Thyroid gland (tissue), 4 donors: ENCODE results near the gene ATG9B. TPM values are rescaled to one million over a fixed set of nuclear protein-coding genes. Genes with fewer than 3 reads are reported as not detected.

Experiments
- DNase-seq, 2 donors: peaks; one replicate each; pipeline ENCODE4 v3.0.0-alpha.2; 2019
- H3K27ac ChIP-seq, 3 donors: fragments of 200-600 bp; sonication (generic); 1 replicate in 2 of 3; 2 replicates in 1 of 3; pipeline ENCODE4 v1.5.1; 2016 to 2019; ENCODE audit warnings: mild to moderate bottlenecking in 1 of 3, moderate library complexity in 1 of 3
- H3K27me3 ChIP-seq: fragments of 200-600 bp; sonication (generic); one replicate; pipeline ENCODE4 v1.5.1; 2019
- H3K36me3 ChIP-seq, 2 donors: fragments of 200-600 bp; sonication (generic); one replicate each; pipeline ENCODE4 v1.5.1; 2016 to 2019
- H3K4me1 ChIP-seq, 2 donors: fragments of 200-600 bp; sonication (generic); one replicate each; pipeline ENCODE4 v1.5.1; 2017 to 2019
- H3K4me3 ChIP-seq, 3 donors: fragments of 200-600 bp; sonication (generic); replicated peaks in 1 of 3; 1 replicate in 2 of 3; 2 replicates in 1 of 3; pipeline ENCODE4 v1.5.1; 2016; ENCODE audit warnings: mild to moderate bottlenecking in 1 of 3
- H3K9me3 ChIP-seq: fragments of 200-600 bp; sonication (generic); one replicate; pipeline ENCODE4 v1.5.1; 2017
- CTCF ChIP-seq, 6 experiments: fragments of 200-600 bp in 3 of 6; fragments of 450-650 bp in 3 of 6; sonication (generic) in 3 of 6; IDR thresholded peaks; one replicate each; pipeline ENCODE4 v1.5.1; 2016 to 2019; ENCODE audit warnings: antibody characterized with exemption in 6 of 6, mild to moderate bottlenecking in 2 of 6, inconsistent platforms in 1 of 6, moderate library complexity in 1 of 6
- POLR2A ChIP-seq, 2 donors: fragments of 450-650 bp; IDR thresholded peaks; one replicate each; pipeline ENCODE4 v1.6.1; 2017; ENCODE audit warnings: antibody characterized with exemption in 2 of 2, mild to moderate bottlenecking in 2 of 2, moderate library complexity in 1 of 2
- whole genome bisulfite sequencing, 2 donors: methylation state at CpG; one replicate each; pipeline ENCODE4 v1.1.5; 2017; 5-methylcytosine and 5-hydroxymethylcytosine counted together
- intact Hi-C: fragments of 100-400 bp; cut with DNase I; formaldehyde crosslinking; loops from one replicate; pipeline ENCODE4 v1.15.1; 2023
- total RNA-seq, 4 donors: library from RNA; depleted of rRNA; stranded (reverse); fragments of >200 nt; gene quantifications; one replicate each; pipeline ENCODE4 v1.2.3, GENCODE V29; 2016

The ATG9B gene
- total RNA-seq, 4 donors from 2014 or later, result 0.27 TPM; not detected in 3

- no peak for DNase-seq
- Histone ChIP-seq H3K36me3 (peaks cover 41 to 51% of the 10 kb centered on the region in 2 donors), H3K9me3 (no peaks in the 10 kb centered on the region), H3K4me1 (peaks cover 16 to 28% of the 10 kb centered on the region in 2 donors), H3K4me3 (no peak overlapping the region), H3K27ac (no peak overlapping the region), H3K27me3 (no peaks in the 10 kb centered on the region)
- 90 to 95% methylated on average over 6 of the region's 6 CpGs for WGBS, 2 donors
- intact Hi-C loops, result no loop called here
- TF ChIP-seq POLR2A (IDR thresholded peaks at IDR 0.05), result no peak
- no peak for TF ChIP-seq CTCF (IDR thresholded peaks at IDR 0.05)
Measured at GRCh38 chr7:151064993-151065392, 40.7 kb upstream of the ATG9B start.

GRCh38 chr7:151064454-151064853, 40.2 kb upstream of the ATG9B start:
- Histone ChIP-seq H3K4me3 (no peak overlapping the region), H3K27me3 (no peaks in the 10 kb centered on the region), H3K4me1 (peaks cover 16 to 28% of the 10 kb centered on the region in 2 donors), H3K36me3 (peaks cover 38 to 46% of the 10 kb centered on the region in 2 donors), H3K27ac (no peak overlapping the region), H3K9me3 (no peaks in the 10 kb centered on the region)
- TF ChIP-seq POLR2A (IDR thresholded peaks at IDR 0.05), result no peak
- TF ChIP-seq CTCF (IDR thresholded peaks at IDR 0.05), result no peak
- 97 to 100% methylated on average over 4 to 6 of the region's 18 CpGs for WGBS, 2 donors
- no peak for DNase-seq
- intact Hi-C loops, result no loop called here

- intact Hi-C loops, result no loop called here
- H3K9me3 ChIP-seq, result no peaks in the 10 kb centered on the region
- no peak overlapping the region for H3K4me3 ChIP-seq
- peaks cover 31 to 37% of the 10 kb centered on the region in 2 donors for H3K36me3 ChIP-seq
- no peaks in the 10 kb centered on the region for H3K27me3 ChIP-seq
- peak overlapping the region in 1 of 3 donors; percentile 5 for H3K27ac ChIP-seq
- H3K4me1 ChIP-seq, result peaks cover 26 to 36% of the 10 kb centered on the region in 2 donors
- WGBS, 2 donors, result 67 to 72% methylated on average over 3 to 6 of the region's 11 CpGs
- DNase-seq, result no peak
- TF ChIP-seq CTCF (IDR thresholded peaks at IDR 0.05) (no peak), POLR2A (IDR thresholded peaks at IDR 0.05) (no peak)
Measured at GRCh38 chr7:151063212-151063561, 38.9 kb upstream of the ATG9B start.

- Histone ChIP-seq H3K27me3 (no peaks in the 10 kb centered on the region), H3K4me1 (peaks cover 26 to 36% of the 10 kb centered on the region in 2 donors), H3K27ac (peak overlapping the region in 1 of 3 donors; percentile 5), H3K9me3 (no peaks in the 10 kb centered on the region), H3K4me3 (no peak overlapping the region), H3K36me3 (peaks cover 25 to 31% of the 10 kb centered on the region in 2 donors)
- intact Hi-C loops, result no loop called here
- WGBS, 2 donors, result 64 to 70% methylated on average over 27 to 32 of the region's 43 CpGs
- no peak for TF ChIP-seq CTCF (IDR thresholded peaks at IDR 0.05)
- TF ChIP-seq POLR2A (IDR thresholded peaks at IDR 0.05), result no peak
- DNase-seq, result no peak
Measured at GRCh38 chr7:151062399-151063211, 38.3 kb upstream of the ATG9B start.

- DNase-seq, result no peak
- H3K27me3 ChIP-seq, result no peaks in the 10 kb centered on the region
- H3K4me3 ChIP-seq, result no peak overlapping the region
- peaks cover 31 to 40% of the 10 kb centered on the region in 2 donors for H3K4me1 ChIP-seq
- intact Hi-C loops, result no loop called here
- no peak overlapping the region for H3K27ac ChIP-seq
- H3K9me3 ChIP-seq, result no peaks in the 10 kb centered on the region
- H3K36me3 ChIP-seq, result peaks cover 20 to 27% of the 10 kb centered on the region in 2 donors
- TF ChIP-seq CTCF (IDR thresholded peaks at IDR 0.05) (no peak), POLR2A (IDR thresholded peaks at IDR 0.05) (no peak)
- 66 to 68% methylated on average over 4 to 10 of the region's 11 CpGs for WGBS, 2 donors
Measured at GRCh38 chr7:151062111-151062398, 37.8 kb upstream of the ATG9B start.
